Measurements from ENCODE around the gene ALDOC. TPM values are rescaled to one million over a fixed set of nuclear protein-coding genes. Genes with fewer than 3 reads are reported as not detected.

The ALDOC gene
- polyA plus RNA-seq, 2 of the 4 experiments (the other 2 are of a cell fraction): 1.9 to 6.3 TPM

- Histone ChIP-seq H3K4me2 (peak within 1 kb of the TSS; percentile 91), H3K9me3 (no peaks in the 10 kb centered on the region), H3K4me1 (peaks cover 11% of the 10 kb centered on the region), H3K27ac (peak within 1 kb of the TSS; percentile 79 to 90), H3K4me3 (peak within 1 kb of the TSS; percentile 97)
- POLR2A ChIA-PET: interaction anchor here (0.7 to 1.4 kb wide), 2 partner anchors 19 to 208 kb away, joined by 4 to 7 read pairs; partner anchors contain the start of gene PIGS
- CTCF ChIA-PET: interaction anchor here (1.2 to 12.8 kb wide), 3 partner anchors 11 to 56 kb away, joined by 3 to 188 read pairs (median 14); no protein-coding TSS in a partner anchor
- FAIRE-seq: no peak
- TF ChIP-seq KDM5A (IDR thresholded peaks at IDR 0.05) (no peak), JUN (IDR thresholded peaks at IDR 0.05) (peak in 1 of 2 experiments; percentile 64; a peak in 1 of 5 replicates), CHD2 (IDR thresholded peaks at IDR 0.05; ENCODE audit: low read length, partially characterized antibody) (no peak), POLR2A (IDR thresholded peaks at IDR 0.05; ENCODE audit: low read length) (peak; percentile 88), MYC (IDR thresholded peaks at IDR 0.05; ENCODE audit: borderline replicate concordance, low read length) (no peak), EP300 (IDR thresholded peaks at IDR 0.05) (no peak), FOSB (CRISPR knock-in tag; IDR thresholded peaks at IDR 0.05) (no peak), ZNF302 (CRISPR knock-in tag; IDR thresholded peaks at IDR 0.05) (no peak), RNF2 (IDR thresholded peaks at IDR 0.05; ENCODE audit: borderline replicate concordance, low read depth) (no peak), POLR2AphosphoS2 (conservative IDR thresholded peaks at IDR 0.05; ENCODE audit: low read length) (no peak), REST (IDR thresholded peaks at IDR 0.05) (no peak), PHF8 (IDR thresholded peaks at IDR 0.05; ENCODE audit: borderline replicate concordance, low read depth) (peak; percentile 92), NR3C1 (IDR thresholded peaks at IDR 0.05) (no peak), BCL3 (IDR thresholded peaks at IDR 0.05) (peak; percentile 65; the same call in 1 of the 3 replicates), NFE2L2 (conservative IDR thresholded peaks at IDR 0.05; ENCODE audit: low read length) (no peak), RAD21 (conservative IDR thresholded peaks at IDR 0.05 in 1 of 2, IDR thresholded peaks at IDR 0.05 in 1 of 2) (no peak)
- TF ChIP-seq, protein P1, sequence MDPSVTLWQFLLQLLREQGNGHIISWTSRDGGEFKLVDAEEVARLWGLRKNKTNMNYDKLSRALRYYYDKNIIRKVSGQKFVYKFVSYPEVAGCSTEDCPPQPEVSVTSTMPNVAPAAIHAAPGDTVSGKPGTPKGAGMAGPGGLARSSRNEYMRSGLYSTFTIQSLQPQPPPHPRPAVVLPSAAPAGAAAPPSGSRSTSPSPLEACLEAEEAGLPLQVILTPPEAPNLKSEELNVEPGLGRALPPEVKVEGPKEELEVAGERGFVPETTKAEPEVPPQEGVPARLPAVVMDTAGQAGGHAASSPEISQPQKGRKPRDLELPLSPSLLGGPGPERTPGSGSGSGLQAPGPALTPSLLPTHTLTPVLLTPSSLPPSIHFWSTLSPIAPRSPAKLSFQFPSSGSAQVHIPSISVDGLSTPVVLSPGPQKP (IDR thresholded peaks at IDR 0.05; ENCODE audit: low read depth, low read length): no peak
- TF ChIP-seq, protein P2, sequence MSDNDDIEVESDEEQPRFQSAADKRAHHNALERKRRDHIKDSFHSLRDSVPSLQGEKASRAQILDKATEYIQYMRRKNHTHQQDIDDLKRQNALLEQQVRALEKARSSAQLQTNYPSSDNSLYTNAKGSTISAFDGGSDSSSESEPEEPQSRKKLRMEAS (IDR thresholded peaks at IDR 0.05): 0 out of 2 replicates have a peak, but pooled peaks have one; percentile 20
- TF ChIP-seq, protein P3, sequence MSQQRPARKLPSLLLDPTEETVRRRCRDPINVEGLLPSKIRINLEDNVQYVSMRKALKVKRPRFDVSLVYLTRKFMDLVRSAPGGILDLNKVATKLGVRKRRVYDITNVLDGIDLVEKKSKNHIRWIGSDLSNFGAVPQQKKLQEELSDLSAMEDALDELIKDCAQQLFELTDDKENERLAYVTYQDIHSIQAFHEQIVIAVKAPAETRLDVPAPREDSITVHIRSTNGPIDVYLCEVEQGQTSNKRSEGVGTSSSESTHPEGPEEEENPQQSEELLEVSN (IDR thresholded peaks at IDR 0.05; ENCODE audit: borderline replicate concordance, low read depth): 0 out of 2 replicates have a peak, but pooled peaks have one; percentile 49
- ATAC-seq: peak; percentile 75 to 91
- WGBS (ENCODE audit: missing lambda C conversion rate): 6% methylated on average over 28 of the region's 67 CpGs
- DNase-seq (ENCODE audit: low read depth in 1 of 2, low spot score in 1 of 2): peak; percentile 59 to 89
Observed at GRCh38 chr17:28552176-28552999, 24.3 kb downstream of the ALDOC start, which contains the start of gene UNC119. TSS of gene UNC119 (minus strand) at chr17:28552624. CDS start at chr17:28552557, 67 bp downstream.
